HepG2 (cell line): ENCODE results near the gene MOV10L1. TPM values are rescaled to one million over a fixed set of nuclear protein-coding genes. Genes with fewer than 3 reads are reported as not detected.

Experiments used
- ATAC-seq: fragments of 200-7000 bp; cut with Tn5 transposase; 3 replicates; pipeline ENCODE4 v1.9.1; 2020; ENCODE audit warnings: mild to moderate bottlenecking, moderate library complexity
- BruUV-seq: library from RNA; stranded (reverse); fragments of 400-500 nt; replicated peaks from 2 replicates; lab custom pipeline; 2021; lab: Mats Ljungman, UMichigan
- CTCF ChIA-PET: fragments of 300-600 bp; formaldehyde crosslinking; extraction: SDS; loops from one replicate; lab custom pipeline; 2021; ENCODE audit warnings: low total read pairs, inconsistent platforms, low intra/inter-chr PET ratio; lab: Yijun Ruan, JAX
- POLR2A ChIA-PET: fragments of 350-600 bp; sonication (Branson Sonifier 250); formaldehyde crosslinking; loops from one replicate; lab custom pipeline; 2020; ENCODE audit warnings: antibody characterized with exemption, inconsistent platforms; lab: Yijun Ruan, JAX
- DNase-seq: peaks from one replicate; pipeline ENCODE4 v3.0.0-alpha.2; 2015; ENCODE audit warnings: low spot score
- FAIRE-seq: peaks from 3 replicates; lab custom pipeline; 2011; peaks lifted over from hg19 to GRCh38; lab: Jason Lieb, UNC
- H2AFZ ChIP-seq: one replicate; pipeline ENCODE4 v1.6.1; 2011; ENCODE audit warnings: low read length, inconsistent platforms
- H3K27ac ChIP-seq: fragments of 300-600 bp; 3 replicates; pipeline ENCODE4 v1.8.0; 2011; ENCODE audit warnings: mixed run types, mild to moderate bottlenecking, mixed read lengths, low read length, inconsistent platforms; ENCODE audit not compliant: insufficient read depth; ENCODE audit errors: extremely low read length
- H3K27me3 ChIP-seq, 2 experiments: fragments of 200-600 bp in 1 of 2; 2 replicates in 1 of 2; 3 replicates in 1 of 2; pipeline versions ENCODE4 v1.6.0 to v1.8.0; 2011; ENCODE audit warnings: low read length in 2 of 2, mild to moderate bottlenecking in 2 of 2, moderate library complexity in 2 of 2, inconsistent platforms in 1 of 2; ENCODE audit not compliant: insufficient read depth in 2 of 2, control insufficient read depth in 1 of 2
- H3K36me3 ChIP-seq, 2 experiments: fragments of 200-600 bp in 1 of 2; replicated peaks in 1 of 2; 2 replicates in 1 of 2; 3 replicates in 1 of 2; pipeline versions ENCODE4 v1.5.1 to v1.8.0; 2011; ENCODE audit warnings: low read length in 2 of 2, inconsistent platforms in 1 of 2; ENCODE audit not compliant: insufficient read depth in 2 of 2, control insufficient read depth in 1 of 2
- H3K4me1 ChIP-seq: 2 replicates; pipeline ENCODE4 v1.5.1; 2012; ENCODE audit warnings: low read length, inconsistent platforms; ENCODE audit not compliant: insufficient read depth
- H3K4me2 ChIP-seq: 2 replicates; pipeline ENCODE4 v1.6.0; 2011; ENCODE audit warnings: low read depth, low read length, inconsistent platforms
- H3K4me3 ChIP-seq, 3 experiments: fragments of 200-600 bp in 1 of 3; sonication (generic), shearing (Covaris generic) in 1 of 3; replicated peaks in 1 of 3; 2 replicates each; pipeline ENCODE4 v1.5.1; 2011 to 2016; ENCODE audit warnings: low read length in 3 of 3, inconsistent platforms in 2 of 3, low read depth in 2 of 3, mild to moderate bottlenecking in 2 of 3, control low read depth in 1 of 3, mixed read lengths in 1 of 3; ENCODE audit not compliant: insufficient read depth in 1 of 3
- H3K79me2 ChIP-seq: one replicate; pipeline ENCODE4 v1.6.1; 2011; ENCODE audit warnings: low read length, inconsistent platforms; ENCODE audit not compliant: insufficient read depth
- H3K9ac ChIP-seq: 2 replicates; pipeline ENCODE4 v1.6.0; 2011; ENCODE audit warnings: mild to moderate bottlenecking, low read depth, low read length, inconsistent platforms; ENCODE audit not compliant: insufficient read depth
- H3K9me3 ChIP-seq: 2 replicates; pipeline ENCODE4 v1.5.1; 2012; ENCODE audit warnings: mild to moderate bottlenecking, low read length
- H4K20me1 ChIP-seq: 2 replicates; pipeline ENCODE4 v1.6.0; 2011; ENCODE audit warnings: inconsistent platforms, mild to moderate bottlenecking, low read length, moderate library complexity; ENCODE audit not compliant: insufficient read depth
- GLI4 ChIP-seq: sonication (generic); formaldehyde crosslinking; IDR thresholded peaks from 2 replicates; pipeline ENCODE4 v1.5.1; 2020; ENCODE audit warnings: missing genetic modification reagents, mild to moderate bottlenecking, moderate library complexity, borderline replicate concordance
- IKZF4 ChIP-seq: sonication (generic); formaldehyde crosslinking; IDR thresholded peaks from 2 replicates; pipeline ENCODE4 v1.5.1; 2020; ENCODE audit warnings: borderline replicate concordance, mild to moderate bottlenecking, low read depth, missing genetic modification reagents; ENCODE audit errors: not compliant biosample characterization
- JDP2 ChIP-seq: sonication (generic); formaldehyde crosslinking; IDR thresholded peaks from 2 replicates; pipeline ENCODE4 v1.8.1; 2022; ENCODE audit warnings: missing genetic modification reagents, borderline replicate concordance
- MED8 ChIP-seq: sonication (generic); formaldehyde crosslinking; IDR thresholded peaks from 2 replicates; pipeline ENCODE4 v1.8.1; 2023; ENCODE audit warnings: mild to moderate bottlenecking, missing genetic modification reagents; ENCODE audit not compliant: insufficient replicate concordance
- MYC ChIP-seq: sonication (generic); formaldehyde crosslinking; IDR thresholded peaks from 2 replicates; pipeline ENCODE4 v1.9.0; 2021; ENCODE audit warnings: missing genetic modification reagents, borderline replicate concordance
- NFE2 ChIP-seq: sonication (generic); formaldehyde crosslinking; IDR thresholded peaks from 2 replicates; pipeline ENCODE4 v1.4.0; 2020; ENCODE audit warnings: missing genetic modification reagents
- NR2F6 ChIP-seq, 2 experiments: IDR thresholded peaks; 2 replicates each; pipeline ENCODE4 v1.6.1; 2016; ENCODE audit warnings: antibody characterized with exemption in 1 of 2, mild to moderate bottlenecking in 1 of 2
- SAP130 ChIP-seq: IDR thresholded peaks from 2 replicates; pipeline ENCODE4 v1.6.1; 2016; ENCODE audit warnings: low read depth
- SMARCC2 ChIP-seq: fragments of 450-650 bp; IDR thresholded peaks from 2 replicates; pipeline ENCODE4 v1.6.1; 2017; ENCODE audit warnings: antibody characterized with exemption, mild to moderate bottlenecking
- TAF15 ChIP-seq: fragments of 200-400 bp; formaldehyde crosslinking; IDR thresholded peaks from one replicate; pipeline ENCODE4 v1.6.1; 2018; ENCODE audit warnings: mild to moderate bottlenecking, low read depth, low read length; ENCODE audit not compliant: poor library complexity, severe bottlenecking
- TOPORS ChIP-seq: sonication (generic); formaldehyde crosslinking; IDR thresholded peaks from 2 replicates; pipeline ENCODE4 v1.8.0; 2023; ENCODE audit warnings: mild to moderate bottlenecking, missing genetic modification reagents
- XRCC5 ChIP-seq: fragments of 200-400 bp; formaldehyde crosslinking; optimal IDR thresholded peaks from 2 replicates; pipeline ENCODE3; 2017; ENCODE audit warnings: mild to moderate bottlenecking, low read length
- ZBTB7B ChIP-seq: sonication (generic); formaldehyde crosslinking; IDR thresholded peaks from 2 replicates; pipeline ENCODE4 v1.4.0; 2020; ENCODE audit warnings: missing genetic modification reagents
- ZFY ChIP-seq: sonication (generic); formaldehyde crosslinking; IDR thresholded peaks from 2 replicates; pipeline ENCODE4 v1.4.0; 2020; ENCODE audit warnings: missing genetic modification reagents
- ZFYVE20 ChIP-seq: sonication (generic); formaldehyde crosslinking; IDR thresholded peaks from 2 replicates; pipeline ENCODE4 v1.8.0; 2023; ENCODE audit warnings: low read depth, mild to moderate bottlenecking, moderate library complexity, missing genetic modification reagents, borderline replicate concordance
- ZNF451 ChIP-seq: sonication (generic); formaldehyde crosslinking; IDR thresholded peaks from 2 replicates; pipeline ENCODE4 v1.5.0; 2020; ENCODE audit warnings: mild to moderate bottlenecking, missing genetic modification reagents
- ZNF570 ChIP-seq: sonication (generic); formaldehyde crosslinking; IDR thresholded peaks from 2 replicates; pipeline ENCODE4 v1.4.0; 2020; ENCODE audit warnings: mild to moderate bottlenecking, missing genetic modification reagents, borderline replicate concordance
- ZNF782 ChIP-seq: sonication (generic); formaldehyde crosslinking; IDR thresholded peaks from 2 replicates; pipeline ENCODE4 v1.4.0; 2020; ENCODE audit warnings: missing genetic modification reagents, mild to moderate bottlenecking, borderline replicate concordance
- WGBS: methylation state at CpG from one replicate; pipeline ENCODE4 v1.1.6; 2017; ENCODE audit warnings: low lambda C conversion rate; 5-methylcytosine and 5-hydroxymethylcytosine counted together
- in situ Hi-C: cut with HindIII; loops from 2 replicates; pipeline ENCODE4 v1.10.0; 2017; ENCODE audit warnings: low pct_unique_long_range_greater_than_20kb; ENCODE audit not compliant: extremely low pct_ligation_motif_present
- intact Hi-C: fragments of 100-400 bp; cut with micrococcal nuclease; formaldehyde crosslinking; loops from one replicate; pipeline ENCODE4 v1.10.0; 2022; ENCODE audit not compliant: unreplicated experiment
- polyA plus RNA-seq, 8 experiments: library from polyadenylated mRNA; depleted of rRNA in 3 of 8; stranded (reverse) in 7 of 8; unstranded in 1 of 8; fragments of >200 nt; fragmentation: Illumina TruSeq in 4 of 8; extraction: Trizol in 4 of 8; gene quantifications; 2 replicates each; pipeline versions ENCODE4 v1.2.1 to v1.2.3, GENCODE V29; 2011 to 2016; ENCODE audit warnings: low read depth in 4 of 8, missing spikeins in 1 of 8, mixed read lengths in 1 of 8; ENCODE audit not compliant: insufficient read depth in 1 of 8
- total RNA-seq, 5 experiments: library from RNA; depleted of rRNA; stranded (reverse); fragments of >200 nt; fragmentation: Illumina TruSeq; extraction: Trizol; gene quantifications; 2 replicates each; pipeline ENCODE4 v1.2.3, GENCODE V29; 2016; ENCODE audit warnings: low read depth in 1 of 5
- TF ChIP-seq, protein P1 (sequence below): sonication (generic); formaldehyde crosslinking; IDR thresholded peaks from 2 replicates; pipeline ENCODE4 v1.4.0; 2020; ENCODE audit warnings: missing genetic modification reagents
- TF ChIP-seq, protein P2 (sequence below): IDR thresholded peaks from 2 replicates; pipeline ENCODE4 v1.6.1; 2016

The MOV10L1 gene
- total and polyA plus RNA-seq, 2 of the 13 experiments (the other 11 are each of a cell fraction or from before 2014, with no cell fraction given): 0.11 to 0.12 TPM

DNA sequence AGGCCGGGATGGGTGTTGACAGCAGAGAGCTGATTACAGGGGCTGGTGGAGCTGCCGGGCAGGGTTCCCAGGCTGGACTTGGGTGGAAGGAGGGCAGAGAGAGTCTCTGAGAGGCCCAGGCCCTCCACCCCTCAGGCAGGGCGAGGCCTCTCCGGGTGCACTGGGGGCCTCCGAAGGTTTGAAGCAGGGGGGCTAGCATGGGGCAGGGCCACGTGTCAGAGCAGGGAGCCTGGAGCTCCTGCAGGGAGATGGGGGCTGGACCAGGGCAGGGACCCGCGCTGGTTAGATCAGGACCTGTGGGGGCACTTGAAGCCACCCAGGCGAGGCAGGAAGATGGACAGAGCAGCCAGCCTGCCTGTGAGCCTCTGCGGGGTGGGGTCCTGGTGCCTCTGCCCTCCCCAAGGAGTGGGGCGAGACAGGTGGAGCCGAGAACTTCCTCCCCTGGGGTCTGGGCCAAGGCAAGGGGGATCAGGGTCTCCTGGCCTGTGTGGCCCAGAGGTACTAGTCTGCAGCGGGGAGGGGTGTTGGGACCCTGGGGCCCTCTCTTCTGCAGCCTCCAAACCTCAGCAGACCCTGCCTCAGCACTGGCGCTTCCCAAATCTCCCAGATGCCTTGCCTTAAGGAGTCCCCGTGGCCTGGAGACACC is 81.6 kb downstream of the MOV10L1 start (continued):
- 0 out of 2 replicates have a peak, but pooled peaks have one; percentile 38 for TF ChIP-seq ZNF451 (CRISPR knock-in tag)

DNA sequence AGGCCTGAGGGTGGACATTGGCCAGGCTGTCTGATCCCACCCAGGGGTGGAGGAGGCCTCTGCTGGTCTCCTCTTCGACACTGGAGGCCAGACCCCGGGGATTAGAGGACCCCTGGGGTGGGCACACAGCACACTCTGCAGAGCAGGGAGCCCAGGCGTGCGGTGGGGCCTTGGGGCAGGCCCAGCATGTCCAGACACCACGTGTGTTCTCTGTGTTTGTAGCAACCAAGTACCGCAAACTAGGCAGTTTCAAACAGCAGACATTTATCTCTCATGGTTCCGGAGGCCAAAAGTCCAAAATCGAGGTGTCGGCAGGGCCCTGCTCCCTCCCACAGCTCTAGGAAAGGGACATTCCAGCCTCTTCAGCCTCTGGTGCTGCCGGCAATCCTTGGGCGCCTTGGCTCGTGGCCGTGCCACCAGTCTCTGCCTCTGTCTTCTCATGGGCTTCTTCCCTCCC is 82.2 kb downstream of the MOV10L1 start:
- Histone ChIP-seq H3K4me3 (peak overlapping the region in 1 of 3 experiments; percentile 45; a peak in 1 of 6 replicates), H3K4me2 (peak overlapping the region; percentile 64), H3K9ac (peak overlapping the region; percentile 55), H3K4me1 (peaks cover 19% of the 10 kb centered on the region), H3K79me2 (no peaks in the 10 kb centered on the region), H3K9me3 (no peaks in the 10 kb centered on the region), H4K20me1 (no peaks in the 10 kb centered on the region), H3K27ac (peak overlapping the region; percentile 45), H2AFZ (no peak overlapping the region), H3K27me3 (peaks cover 0 to 11% of the 10 kb centered on the region in 2 experiments; a peak in 2 of 5 replicates), H3K36me3 (no peaks in the 10 kb centered on the region)
- 8% methylated on average over 7 of the region's 13 CpGs for WGBS
- no TSS peak for BruUV-seq
- in situ Hi-C loops (no loop called here), intact Hi-C loops (no loop called here)
- DNase-seq (peak; percentile 80), FAIRE-seq (peak; percentile 71), ATAC-seq (peak; percentile 78)
- ChIA-PET POLR2A (interaction anchor here (1.2 kb wide), 1 partner anchor 15 kb away, joined by 3 read pairs; no protein-coding TSS in a partner anchor), CTCF (no interaction called here)
- TF ChIP-seq JDP2 (CRISPR knock-in tag): no peak
- TF ChIP-seq ZBTB7B: 0 out of 2 replicates have a peak, but pooled peaks have one; percentile 18
- TF ChIP-seq NFE2 (CRISPR knock-in tag): no peak
- no peak for TF ChIP-seq TAF15
- no peak for TF ChIP-seq GLI4
- no peak for TF ChIP-seq ZFYVE20 (CRISPR knock-in tag)
- TF ChIP-seq, protein P1, sequence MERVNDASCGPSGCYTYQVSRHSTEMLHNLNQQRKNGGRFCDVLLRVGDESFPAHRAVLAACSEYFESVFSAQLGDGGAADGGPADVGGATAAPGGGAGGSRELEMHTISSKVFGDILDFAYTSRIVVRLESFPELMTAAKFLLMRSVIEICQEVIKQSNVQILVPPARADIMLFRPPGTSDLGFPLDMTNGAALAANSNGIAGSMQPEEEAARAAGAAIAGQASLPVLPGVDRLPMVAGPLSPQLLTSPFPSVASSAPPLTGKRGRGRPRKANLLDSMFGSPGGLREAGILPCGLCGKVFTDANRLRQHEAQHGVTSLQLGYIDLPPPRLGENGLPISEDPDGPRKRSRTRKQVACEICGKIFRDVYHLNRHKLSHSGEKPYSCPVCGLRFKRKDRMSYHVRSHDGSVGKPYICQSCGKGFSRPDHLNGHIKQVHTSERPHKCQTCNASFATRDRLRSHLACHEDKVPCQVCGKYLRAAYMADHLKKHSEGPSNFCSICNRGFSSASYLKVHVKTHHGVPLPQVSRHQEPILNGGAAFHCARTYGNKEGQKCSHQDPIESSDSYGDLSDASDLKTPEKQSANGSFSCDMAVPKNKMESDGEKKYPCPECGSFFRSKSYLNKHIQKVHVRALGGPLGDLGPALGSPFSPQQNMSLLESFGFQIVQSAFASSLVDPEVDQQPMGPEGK (CRISPR knock-in tag): no peak
- TF ChIP-seq IKZF4 (CRISPR knock-in tag): peak; percentile 10
- TF ChIP-seq MED8: no peak
- TF ChIP-seq ZFY (CRISPR knock-in tag): peak; percentile 86
- peak; percentile 86 for TF ChIP-seq MYC (CRISPR knock-in tag)
- TF ChIP-seq ZNF782 (CRISPR knock-in tag): no peak
- TF ChIP-seq SAP130 (CRISPR knock-in tag): peak; percentile 67
- TF ChIP-seq, protein P2, sequence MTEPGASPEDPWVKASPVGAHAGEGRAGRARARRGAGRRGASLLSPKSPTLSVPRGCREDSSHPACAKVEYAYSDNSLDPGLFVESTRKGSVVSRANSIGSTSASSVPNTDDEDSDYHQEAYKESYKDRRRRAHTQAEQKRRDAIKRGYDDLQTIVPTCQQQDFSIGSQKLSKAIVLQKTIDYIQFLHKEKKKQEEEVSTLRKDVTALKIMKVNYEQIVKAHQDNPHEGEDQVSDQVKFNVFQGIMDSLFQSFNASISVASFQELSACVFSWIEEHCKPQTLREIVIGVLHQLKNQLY (CRISPR knock-in tag): peak; percentile 17; the same call in 1 of the 2 replicates
- TF ChIP-seq ZNF570 (CRISPR knock-in tag): no peak
- TF ChIP-seq XRCC5: no peak
- no peak for TF ChIP-seq TOPORS (CRISPR knock-in tag)
- TF ChIP-seq SMARCC2: no peak
- TF ChIP-seq NR2F6 (IDR thresholded peaks at IDR 0.05): no peak
- no peak for TF ChIP-seq NR2F6 (CRISPR knock-in tag; IDR thresholded peaks at IDR 0.05)
